H9 (cell line): Measurements from ENCODE around the gene CGB8. TPM values are rescaled to one million over a fixed set of nuclear protein-coding genes. Genes with fewer than 3 reads are reported as not detected.

Experiments used
- DNase-seq: peaks from one replicate; pipeline ENCODE4 v3.0.0-alpha.2; 2017
- H2AFZ ChIP-seq: one replicate; pipeline ENCODE4 v1.6.1; 2013; ENCODE audit warnings: mild to moderate bottlenecking, low read length, control low read depth, moderate library complexity
- H2AK5ac ChIP-seq: 2 replicates; pipeline ENCODE4 v1.6.1; 2013; ENCODE audit warnings: low read length, control low read depth, mixed read lengths; ENCODE audit not compliant: insufficient read length
- H2BK120ac ChIP-seq: one replicate; pipeline ENCODE4 v1.6.1; 2013; ENCODE audit warnings: low read depth, mild to moderate bottlenecking, low read length, control low read depth, inconsistent platforms; ENCODE audit not compliant: poor library complexity, severe bottlenecking
- H2BK12ac ChIP-seq: 2 replicates; pipeline ENCODE4 v1.6.1; 2013; ENCODE audit warnings: low read length, control low read depth, mixed read lengths, low read depth; ENCODE audit not compliant: insufficient read length
- H2BK15ac ChIP-seq: 2 replicates; pipeline ENCODE4 v1.6.1; 2013; ENCODE audit warnings: low read depth, low read length, control low read depth
- H2BK20ac ChIP-seq: one replicate; pipeline ENCODE4 v1.6.1; 2013; ENCODE audit warnings: low read depth, mild to moderate bottlenecking, low read length, control low read depth, inconsistent platforms; ENCODE audit not compliant: poor library complexity, severe bottlenecking
- H2BK5ac ChIP-seq: 2 replicates; pipeline ENCODE4 v1.6.1; 2013; ENCODE audit warnings: low read length, control low read depth, mixed read lengths; ENCODE audit not compliant: insufficient read length
- H3K14ac ChIP-seq: 2 replicates; pipeline ENCODE4 v1.6.1; 2013; ENCODE audit warnings: low read length, control low read depth; ENCODE audit not compliant: insufficient read depth
- H3K18ac ChIP-seq: 2 replicates; pipeline ENCODE4 v1.6.1; 2013; ENCODE audit warnings: low read depth, mild to moderate bottlenecking, mixed read lengths, low read length, control low read depth; ENCODE audit not compliant: insufficient read length
- H3K23ac ChIP-seq: 2 replicates; pipeline ENCODE4 v1.6.1; 2013; ENCODE audit warnings: low read length, control low read depth, mixed read lengths, low read depth; ENCODE audit not compliant: insufficient read length
- H3K23me2 ChIP-seq: 2 replicates; pipeline ENCODE4 v1.6.1; 2013; ENCODE audit warnings: low read depth, mild to moderate bottlenecking, mixed read lengths, low read length, control low read depth; ENCODE audit not compliant: insufficient read length, poor library complexity, severe bottlenecking
- H3K27ac ChIP-seq: 2 replicates; pipeline ENCODE4 v1.5.1; 2013; ENCODE audit warnings: low read length, control low read depth, mixed read lengths, low read depth; ENCODE audit not compliant: insufficient read length
- H3K27me3 ChIP-seq: 2 replicates; pipeline ENCODE4 v1.6.1; 2013; ENCODE audit warnings: low read length, control low read depth, inconsistent platforms; ENCODE audit not compliant: insufficient read depth
- H3K4ac ChIP-seq: 2 replicates; pipeline ENCODE4 v1.6.1; 2013; ENCODE audit warnings: low read depth, mild to moderate bottlenecking, control low read depth, inconsistent platforms, low read length, moderate library complexity
- H3K4me1 ChIP-seq: 2 replicates; pipeline ENCODE4 v1.6.1; 2013; ENCODE audit warnings: low read length, control low read depth, inconsistent platforms; ENCODE audit not compliant: insufficient read depth
- H3K4me2 ChIP-seq: 2 replicates; pipeline ENCODE4 v1.6.1; 2013; ENCODE audit warnings: low read length, control low read depth, mixed read lengths; ENCODE audit not compliant: insufficient read length, insufficient read depth
- H3K56ac ChIP-seq: 2 replicates; pipeline ENCODE4 v1.6.1; 2013; ENCODE audit warnings: low read depth, mild to moderate bottlenecking, mixed read lengths, low read length, control low read depth; ENCODE audit not compliant: insufficient read length
- H3K79me1 ChIP-seq: 2 replicates; pipeline ENCODE4 v1.6.1; 2013; ENCODE audit warnings: low read depth, mild to moderate bottlenecking, moderate library complexity, low read length, control low read depth, inconsistent platforms; ENCODE audit not compliant: insufficient read depth, poor library complexity, severe bottlenecking
- H3K79me2 ChIP-seq: 2 replicates; pipeline ENCODE4 v1.6.1; 2013; ENCODE audit warnings: low read length, control low read depth, inconsistent platforms; ENCODE audit not compliant: insufficient read depth
- H3K9ac ChIP-seq: 2 replicates; pipeline ENCODE4 v1.6.1; 2013; ENCODE audit warnings: low read length, control low read depth, mixed read lengths; ENCODE audit not compliant: insufficient read length; ENCODE audit errors: extremely low read depth
- H3K9me3 ChIP-seq: one replicate; pipeline ENCODE4 v1.6.1; 2013; ENCODE audit warnings: low read depth, low read length, inconsistent platforms; ENCODE audit not compliant: control insufficient read depth
- H3T11ph ChIP-seq: one replicate; pipeline ENCODE4 v1.6.1; 2013; ENCODE audit warnings: mild to moderate bottlenecking, low read length, control low read depth, inconsistent platforms
- H4K20me1 ChIP-seq: one replicate; pipeline ENCODE4 v1.6.1; 2013; ENCODE audit not compliant: control insufficient read depth, insufficient read length, insufficient read depth
- H4K5ac ChIP-seq: 2 replicates; pipeline ENCODE4 v1.6.1; 2013; ENCODE audit warnings: low read depth, mild to moderate bottlenecking, mixed read lengths, low read length, control low read depth; ENCODE audit not compliant: insufficient read length
- H4K8ac ChIP-seq: replicated peaks from 2 replicates; pipeline ENCODE4 v1.6.1; 2013; ENCODE audit warnings: low read length, control low read depth, mixed read lengths, low read depth; ENCODE audit not compliant: insufficient read length
- H4K91ac ChIP-seq: 2 replicates; pipeline ENCODE4 v1.6.1; 2013; ENCODE audit warnings: low read depth, mild to moderate bottlenecking, moderate library complexity, mixed read lengths, low read length, control low read depth; ENCODE audit not compliant: insufficient read length
- H3K27ac Mint-ChIP-seq, 3 experiments: 2 replicates in 2 of 3; 3 replicates in 1 of 3; pipeline ENCODE4 v1.8.0; 2020 to 2021; ENCODE audit warnings: mixed read lengths in 3 of 3, mild to moderate bottlenecking in 1 of 3, moderate library complexity in 1 of 3
- H3K27me3 Mint-ChIP-seq: 2 replicates; pipeline ENCODE4 v1.8.0; 2021; ENCODE audit warnings: low read depth, mild to moderate bottlenecking, moderate library complexity, mixed read lengths
- H3K36me3 Mint-ChIP-seq, 3 experiments: 2 replicates in 2 of 3; 3 replicates in 1 of 3; pipeline ENCODE4 v1.8.0; 2020 to 2021; ENCODE audit warnings: low read depth in 3 of 3, mixed read lengths in 3 of 3; ENCODE audit not compliant: insufficient read depth in 1 of 3
- H3K4me1 Mint-ChIP-seq, 2 experiments: 2 replicates each; pipeline ENCODE4 v1.8.0; 2020; ENCODE audit warnings: mixed read lengths in 2 of 2
- H3K4me3 Mint-ChIP-seq, 2 experiments: 2 replicates in 1 of 2; 3 replicates in 1 of 2; pipeline ENCODE4 v1.8.0; 2020 to 2021; ENCODE audit warnings: mild to moderate bottlenecking in 2 of 2, mixed read lengths in 2 of 2, moderate library complexity in 1 of 2
- H3K9me3 Mint-ChIP-seq, 2 experiments: 2 replicates in 1 of 2; 3 replicates in 1 of 2; pipeline ENCODE4 v1.8.0; 2020; ENCODE audit warnings: mild to moderate bottlenecking in 2 of 2, mixed read lengths in 2 of 2, moderate library complexity in 1 of 2
- CTCF ChIP-seq: fragments of 200-600 bp; sonication (generic); conservative IDR thresholded peaks from 3 replicates; pipeline ENCODE4 v1.8.0; 2021; ENCODE audit warnings: antibody characterized with exemption, mild to moderate bottlenecking
- WGBS: extraction: QIAGEN DNeasy Blood & Tissue Kit; methylation state at CpG from one replicate; pipeline ENCODE4 v1.1.7; 2013; ENCODE audit warnings: missing lambda C conversion rate, low lambda C conversion rate, mixed read lengths; ENCODE audit not compliant: insufficient read length; ENCODE audit errors: extremely low coverage; 5-methylcytosine and 5-hydroxymethylcytosine counted together
- total RNA-seq: library from RNA; stranded (reverse); gene quantifications from 2 replicates; pipeline ENCODE4 v1.2.1, GENCODE V29; 2021

The CGB8 gene
- total RNA-seq, 1 experiment from 2014 or later: not detected

- H2BK15ac ChIP-seq: no peak overlapping the region
- no peak for DNase-seq
- H2AK5ac ChIP-seq: no peak overlapping the region
- H4K5ac ChIP-seq: no peak overlapping the region
- no peak overlapping the region for H4K91ac ChIP-seq
- no peak overlapping the region for H3T11ph ChIP-seq
- H2BK20ac ChIP-seq: no peak overlapping the region
- H3K23ac ChIP-seq: no peak overlapping the region
- H3K4ac ChIP-seq: no peak overlapping the region
- no peaks in the 10 kb centered on the region for H3K4me1 ChIP-seq
- H3K79me1 ChIP-seq: no peaks in the 10 kb centered on the region
- no peak overlapping the region for H3K18ac ChIP-seq
- no peak overlapping the region for H3K56ac ChIP-seq
- H4K20me1 ChIP-seq: no peaks in the 10 kb centered on the region
- H3K27ac ChIP-seq: no peak overlapping the region
- no peaks in the 10 kb centered on the region; the same call in 1 of the 2 replicates for H3K27me3 ChIP-seq
- peaks cover 5 to 19% of the 10 kb centered on the region in 2 experiments for H3K4me1 Mint-ChIP-seq
- no peak overlapping the region for H2BK12ac ChIP-seq
- WGBS: no CpG with 5 or more reads among the region's 18 CpGs
- peaks cover 8% of the 10 kb centered on the region for H3K23me2 ChIP-seq
- H2BK5ac ChIP-seq: no peak overlapping the region
- H3K14ac ChIP-seq: no peak overlapping the region
- no peak overlapping the region for H4K8ac ChIP-seq
- peaks cover 0 to 1% of the 10 kb centered on the region in 2 experiments; a peak in 1 of 5 replicates for H3K9me3 Mint-ChIP-seq
- H3K4me2 ChIP-seq: no peak overlapping the region
- no peak overlapping the region for H3K9ac ChIP-seq
- no peak overlapping the region for H3K27ac Mint-ChIP-seq
- peaks cover 21 to 64% (median 61%) of the 10 kb centered on the region in 3 experiments; a peak in 6 of 7 replicates for H3K36me3 Mint-ChIP-seq
- no peak for TF ChIP-seq CTCF
- no peaks in the 10 kb centered on the region for H3K9me3 ChIP-seq
- H2AFZ ChIP-seq: no peak overlapping the region
- H3K4me3 Mint-ChIP-seq: no peak overlapping the region
- H2BK120ac ChIP-seq: no peak overlapping the region
- peaks cover 17% of the 10 kb centered on the region for H3K27me3 Mint-ChIP-seq
- no peaks in the 10 kb centered on the region for H3K79me2 ChIP-seq
These were observed 34.0 kb downstream of the CGB8 start for GRCh38 chr19:49014870-49015255.
